Glomerular visceral epithelial cell (primary cell): ENCODE results near the gene ARL4A.

Experiments used
- DNase-seq: peaks from one replicate; pipeline ENCODE4 v3.0.0-alpha.2; 2016; ENCODE audit errors: extremely low spot score

Gene ARL4A

GRCh38 chr7:12725575-12726316, 38.3 kb downstream of the ARL4A start:
- DNase-seq, result no peak

DNA sequence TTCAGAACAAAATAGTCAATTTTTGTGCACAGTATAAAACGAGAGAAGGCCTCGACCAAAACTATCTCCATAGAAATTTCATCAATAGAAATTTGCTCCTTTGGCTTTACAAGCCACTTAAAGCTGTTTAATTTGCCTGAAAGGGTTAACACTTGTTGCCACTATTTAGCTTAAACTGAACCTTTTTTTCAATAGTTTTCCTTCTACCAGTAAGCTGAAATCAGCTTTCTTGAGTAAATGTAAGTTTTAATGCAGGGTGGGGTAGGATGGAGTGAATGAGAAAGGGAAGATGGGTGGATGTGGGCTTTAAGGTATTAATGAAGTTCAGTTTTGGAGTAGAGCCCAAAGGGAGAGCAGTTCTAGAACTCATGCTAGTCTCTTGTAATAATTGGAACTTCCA, 39.5 kb downstream of the ARL4A start:
- no peak for DNase-seq

DNA sequence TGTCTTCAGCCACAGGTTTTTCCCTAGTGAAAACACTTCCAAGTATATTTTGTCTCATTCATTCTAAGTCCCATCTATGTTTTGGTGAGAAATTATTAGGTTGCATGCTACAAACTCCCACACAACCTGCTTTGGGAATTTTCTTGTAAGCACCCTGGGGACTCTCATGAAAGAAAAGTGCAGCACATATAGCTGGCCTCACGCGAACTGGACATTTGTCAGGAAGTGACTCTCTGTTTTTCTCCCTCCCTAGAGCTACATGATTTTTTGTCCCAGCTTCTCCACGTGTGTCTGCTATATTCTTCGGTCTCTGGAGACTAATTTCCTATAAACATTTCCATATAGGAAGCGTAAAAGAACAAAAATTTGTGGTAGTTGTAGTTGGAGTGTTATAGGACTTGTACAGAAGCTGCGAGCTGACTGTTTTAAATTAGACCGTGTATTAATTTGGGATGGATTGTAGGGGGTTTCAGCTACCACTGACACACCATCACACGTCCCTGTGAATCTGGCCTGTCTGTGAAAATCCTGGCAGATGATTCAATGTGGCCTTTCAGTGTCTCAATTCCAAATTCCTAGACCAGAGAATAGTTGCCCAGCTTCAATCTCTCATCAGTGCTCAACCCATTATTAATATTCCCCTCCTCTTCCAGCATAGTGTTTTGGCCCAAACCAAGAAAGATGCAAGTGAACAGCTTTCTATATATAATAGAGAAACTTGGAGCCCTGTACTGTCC, 40.2 kb downstream of the ARL4A start:
- DNase-seq, result no peak

- DNase-seq, result no peak
Measured at GRCh38 chr7:12728192-12728538, 40.7 kb downstream of the ARL4A start.

- no peak for DNase-seq
Measured at GRCh38 chr7:12729112-12729511, 41.7 kb downstream of the ARL4A start.

DNA sequence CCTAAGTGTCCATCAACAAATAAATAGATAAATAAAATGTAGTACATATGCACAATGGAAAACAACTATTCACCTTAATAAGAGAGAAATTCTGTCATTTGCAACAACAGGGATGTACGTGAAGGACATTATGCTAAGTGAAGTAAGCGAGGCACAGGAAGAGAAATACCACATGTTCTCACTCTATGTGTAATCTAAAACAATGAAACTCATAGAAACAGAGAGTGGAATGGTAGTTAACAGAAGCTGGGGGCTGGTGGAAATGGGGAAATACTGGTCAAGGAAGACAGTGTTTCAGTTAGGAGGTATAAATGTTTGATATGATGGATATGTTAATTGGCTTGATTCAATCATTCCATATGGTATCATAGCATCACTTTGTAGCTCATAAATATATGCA, 43.1 kb downstream of the ARL4A start:
- no peak for DNase-seq

DNA sequence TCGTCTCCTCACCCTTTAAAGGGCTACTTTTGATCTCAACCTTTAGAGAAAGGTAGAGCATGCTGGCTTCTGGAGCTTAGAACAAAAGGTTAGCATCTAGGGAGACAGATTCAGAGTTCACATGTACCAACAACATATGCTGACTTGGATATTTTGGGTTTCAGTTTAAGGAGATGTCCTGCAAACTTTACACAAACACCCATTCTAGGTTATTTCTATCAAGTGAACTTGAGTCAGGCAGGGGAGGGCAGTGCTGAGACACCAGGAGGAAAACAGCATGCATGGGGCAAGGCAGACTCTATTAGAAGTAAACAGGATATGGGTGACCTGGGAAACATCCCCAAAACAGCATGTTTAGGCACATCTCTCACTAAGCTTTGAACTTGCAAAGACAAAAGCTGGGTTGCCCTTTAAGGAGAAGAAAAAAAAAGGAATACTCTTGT, 43.8 kb downstream of the ARL4A start:
- DNase-seq, result no peak

GRCh38 chr7:12731775-12732174, 44.3 kb downstream of the ARL4A start:
- DNase-seq, result no peak

GRCh38 chr7:12732428-12732827, 45.0 kb downstream of the ARL4A start:
- DNase-seq, result no peak

DNA sequence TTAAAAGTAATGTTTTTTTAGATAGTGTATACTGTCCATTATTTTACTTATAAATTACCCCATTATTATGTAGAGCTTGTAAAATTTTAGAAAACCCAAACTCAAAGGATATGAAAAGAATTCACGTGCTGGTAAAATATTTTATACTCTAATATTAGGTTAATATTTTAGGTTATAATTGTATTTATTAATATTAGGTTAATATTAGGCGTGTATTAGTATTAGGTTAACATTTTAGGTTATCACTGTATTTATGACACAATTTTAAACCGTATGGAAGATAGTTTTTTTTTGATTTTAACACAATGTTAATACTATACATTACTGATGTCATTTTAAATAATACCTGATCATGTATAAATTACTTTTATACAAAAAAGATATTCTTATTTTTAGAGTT, 48.5 kb downstream of the ARL4A start:
- no peak for DNase-seq

GRCh38 chr7:12737373-12737772, 49.9 kb downstream of the ARL4A start:
- DNase-seq, result no peak

- DNase-seq, result no peak
Measured at GRCh38 chr7:12737836-12738235, 50.4 kb downstream of the ARL4A start.

DNA sequence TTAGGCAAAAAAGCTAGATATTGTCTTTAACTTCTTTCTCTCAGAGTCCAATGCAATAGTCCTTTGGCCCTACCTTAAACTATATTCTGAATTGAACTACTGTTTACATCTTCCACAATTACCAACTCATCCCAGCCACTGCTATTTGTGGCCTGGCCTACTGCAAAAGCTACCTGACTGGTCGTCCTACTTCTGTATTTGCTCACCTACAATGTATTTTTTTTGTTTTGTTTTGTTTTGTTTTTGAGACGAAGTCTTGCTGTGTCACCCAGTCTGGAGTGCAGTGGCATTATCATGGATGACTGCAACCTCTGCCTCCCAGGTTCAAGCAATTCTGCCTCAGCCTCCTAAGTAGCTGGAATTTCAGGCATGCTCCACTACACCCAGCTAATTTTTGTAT, 51.2 kb downstream of the ARL4A start:
- DNase-seq, result no peak
